HG03135 (cell line): ENCODE data around the gene AMMECR1L.
"Not testable (repeated sequence)": the region's sequence is repeated elsewhere in the genome, so short reads cannot be mapped to it uniquely, and the experiment has no call there.

Experiments
- ATAC-seq: cut with Tn5 transposase; IDR thresholded peaks from one replicate; pipeline ENCODE4 v1.9.1; 2021; ENCODE audit warnings: mild to moderate bottlenecking, moderate library complexity; ENCODE audit not compliant: unreplicated experiment

The AMMECR1L gene

GRCh38 chr2:127885780-127886592 lies at the start of gene AMMECR1L:
TSS of gene AMMECR1L (minus strand) at chr2:127885956. CDS start at chr2:127874234, 11,722 bp downstream.
- peak; percentile 91 for ATAC-seq

DNA sequence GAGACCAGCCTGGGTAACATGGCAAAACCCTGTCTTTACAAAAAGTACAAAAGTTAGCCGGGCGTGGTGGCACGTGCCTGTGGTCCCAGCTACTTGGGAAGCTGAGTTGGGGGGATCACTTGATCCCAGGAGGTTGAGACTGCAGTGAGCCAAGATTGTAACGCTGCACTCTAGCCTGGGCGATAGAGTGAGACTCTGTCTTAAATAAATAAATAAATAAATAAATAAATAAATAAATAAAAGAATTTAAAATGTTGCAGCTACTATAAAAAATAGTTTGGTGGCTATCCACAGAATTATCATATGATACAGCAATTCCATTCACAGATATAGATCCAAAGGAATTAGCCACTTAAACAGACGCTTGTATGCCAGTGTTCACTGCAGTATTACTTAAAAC lies 49.6 kb upstream of the AMMECR1L start:
- no peak for ATAC-seq

DNA sequence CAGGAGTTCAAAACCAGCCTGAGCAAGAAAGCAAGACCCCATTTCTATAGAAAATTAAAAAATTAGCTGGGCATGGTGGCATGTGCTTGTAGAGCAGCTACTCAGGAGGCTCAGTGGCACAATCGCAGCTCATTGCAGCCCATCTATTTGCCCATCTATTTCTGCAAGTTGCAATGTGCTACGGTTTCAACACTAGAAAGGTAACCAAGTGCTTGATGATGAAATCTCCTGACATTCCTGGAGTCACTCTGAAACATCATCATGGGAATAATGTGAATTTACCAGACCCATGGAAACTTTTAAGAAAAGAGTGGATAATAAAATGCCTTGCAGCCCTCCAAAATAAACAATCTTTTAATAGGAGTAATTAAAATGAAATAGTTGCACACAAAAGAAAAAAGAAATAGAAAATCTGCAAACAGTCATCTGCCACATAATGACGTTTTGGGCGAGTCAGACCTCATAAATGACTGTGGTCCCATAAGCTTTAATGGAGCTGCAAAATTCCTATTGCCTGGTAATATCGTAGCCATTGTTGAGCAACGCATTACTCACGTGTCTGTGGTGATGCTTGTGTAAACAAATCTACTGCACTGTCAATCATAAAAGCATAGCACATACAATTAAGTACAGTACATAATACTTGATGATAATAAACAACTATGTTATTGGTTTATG lies 46.6 kb upstream of the AMMECR1L start:
- no peak for ATAC-seq

DNA sequence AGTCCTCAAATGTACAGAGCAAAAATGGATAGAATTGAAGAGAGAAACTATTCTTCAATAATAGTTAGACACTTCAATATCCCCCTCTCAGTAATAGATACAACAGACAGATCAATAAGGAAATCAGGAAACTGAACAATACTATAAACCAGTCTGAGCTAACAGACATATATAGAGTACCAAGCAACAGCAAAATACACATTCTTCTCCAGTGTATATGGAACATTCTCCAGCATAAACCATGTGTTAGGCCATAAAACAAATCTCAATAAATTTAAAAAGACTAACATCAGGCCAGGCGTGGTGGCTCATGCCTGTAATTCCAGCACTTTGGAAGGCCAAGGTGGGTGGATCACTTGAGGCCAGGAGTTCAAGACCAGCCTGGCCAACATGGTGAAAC lies 43.7 kb upstream of the AMMECR1L start:
- ATAC-seq = no peak

DNA sequence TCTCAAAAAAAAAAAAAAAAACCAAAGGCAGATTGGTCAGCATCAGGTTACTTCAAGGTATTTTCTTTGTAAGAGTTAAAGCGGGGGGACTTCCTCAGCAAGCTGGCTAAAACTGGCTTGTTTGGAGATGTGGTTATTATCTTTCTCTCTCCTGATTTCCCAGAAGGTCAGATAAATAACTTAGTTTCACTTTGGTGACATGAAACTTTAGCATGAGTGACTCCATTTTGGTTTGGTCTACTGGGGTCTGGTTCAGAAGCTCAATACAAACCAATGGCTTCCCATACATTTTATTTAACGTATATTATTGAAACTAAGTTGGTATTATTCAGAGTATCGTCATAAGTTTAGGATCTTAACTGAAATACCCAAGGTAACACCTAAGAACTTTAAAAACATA lies 41.6 kb upstream of the AMMECR1L start:
- no peak for ATAC-seq

GRCh38 chr2:127917916-127918315 lies 32.2 kb upstream of the AMMECR1L start:
- ATAC-seq = no peak

- ATAC-seq = no peak
Measured at GRCh38 chr2:127913808-127914457, 28.2 kb upstream of the AMMECR1L start.

- no peak for ATAC-seq
Measured at GRCh38 chr2:127911737-127912136, 26.0 kb upstream of the AMMECR1L start.

DNA sequence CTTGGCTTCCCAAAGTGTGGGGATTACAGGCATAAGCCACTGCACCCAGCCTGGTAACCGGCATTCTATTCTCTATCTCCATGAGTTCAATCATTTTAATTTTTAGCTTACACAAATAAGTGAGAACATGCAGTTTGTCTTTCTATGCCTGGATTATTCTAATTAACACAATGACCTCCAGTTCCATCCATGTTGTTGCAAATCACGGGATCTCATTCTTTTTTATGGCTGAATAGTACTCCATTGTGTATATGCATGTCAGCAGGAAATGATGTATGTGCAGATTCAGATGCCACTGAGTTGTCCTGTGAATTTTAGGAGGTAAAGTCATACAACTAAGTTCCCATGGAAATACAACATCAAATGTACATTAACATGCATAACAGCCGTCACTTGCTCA lies 24.7 kb upstream of the AMMECR1L start:
- ATAC-seq = no peak

DNA sequence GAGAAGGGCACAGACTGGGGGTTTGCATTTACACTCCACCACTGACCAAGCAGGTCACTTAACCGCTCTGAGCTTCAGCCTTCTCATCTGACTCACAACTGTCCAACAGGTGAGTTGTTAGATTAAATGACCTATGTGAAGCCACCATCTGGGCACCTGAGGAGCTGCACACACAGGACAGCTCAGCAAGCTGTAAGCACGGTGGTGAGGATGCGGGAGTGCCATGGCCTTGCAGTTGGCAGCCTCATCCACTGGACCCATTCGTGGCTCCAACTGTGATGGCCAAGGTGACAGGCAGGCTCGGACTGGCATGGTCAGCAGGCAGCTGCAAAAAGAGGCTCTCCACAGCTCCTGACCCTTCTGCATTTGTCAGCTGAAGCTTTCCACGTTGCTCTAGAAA lies 23.3 kb upstream of the AMMECR1L start:
- ATAC-seq = no peak

- not testable (repeated sequence) for ATAC-seq
Measured at GRCh38 chr2:127907733-127908400, 22.1 kb upstream of the AMMECR1L start.

GRCh38 chr2:127906206-127906926 lies 20.6 kb upstream of the AMMECR1L start:
- ATAC-seq = no peak

- no peak for ATAC-seq
Measured at GRCh38 chr2:127901339-127902056, 15.7 kb upstream of the AMMECR1L start.

- ATAC-seq = no peak
Measured at GRCh38 chr2:127897531-127898211, 11.9 kb upstream of the AMMECR1L start.

DNA sequence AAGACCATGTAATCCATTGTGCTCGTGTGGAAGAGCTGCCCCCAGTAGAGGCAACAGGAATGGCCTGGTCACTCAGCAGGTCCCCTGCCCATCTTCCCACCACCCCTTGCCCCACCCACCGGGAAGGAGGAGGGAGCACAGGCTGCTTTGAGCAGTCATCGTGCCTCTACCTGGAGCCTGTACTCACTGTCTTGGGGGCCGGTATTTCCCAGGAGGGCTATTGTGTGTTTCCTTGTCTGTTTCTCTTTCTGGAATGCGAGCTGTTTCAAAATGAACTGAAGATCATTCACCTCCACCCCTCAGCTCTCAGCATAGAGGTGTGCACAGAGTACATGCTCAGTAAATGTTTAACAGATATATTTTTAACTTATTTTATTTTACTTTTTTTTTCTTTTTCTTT lies 7.7 kb upstream of the AMMECR1L start:
- ATAC-seq = no peak

- no peak for ATAC-seq
Measured at GRCh38 chr2:127893033-127893432, 7.3 kb upstream of the AMMECR1L start.

- no peak for ATAC-seq
Measured at GRCh38 chr2:127891811-127892210, 6.1 kb upstream of the AMMECR1L start.

DNA sequence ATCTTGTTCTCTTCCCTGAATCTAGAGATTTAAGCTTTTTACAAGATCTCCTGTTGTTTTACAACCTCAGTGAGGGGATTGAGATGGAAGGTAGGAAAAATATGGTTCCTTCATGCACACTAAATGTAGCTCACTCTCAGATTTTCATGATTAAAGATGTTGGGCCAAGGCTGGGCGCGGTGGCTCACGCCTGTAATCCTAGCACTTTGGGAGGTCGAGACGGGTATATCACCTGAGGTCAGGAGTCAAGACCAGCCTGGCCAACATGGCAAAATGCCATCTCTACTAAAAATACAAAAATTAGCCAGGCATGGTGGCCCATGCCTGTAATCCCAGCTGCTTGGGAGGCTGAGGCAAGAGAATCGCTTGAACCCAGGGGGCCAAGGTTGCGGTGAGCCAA lies 5.0 kb upstream of the AMMECR1L start:
- not testable (repeated sequence) for ATAC-seq

- no peak for ATAC-seq
Measured at GRCh38 chr2:127888772-127889171, 3.0 kb upstream of the AMMECR1L start.
